Cardiac ventricle fibroblast (primary cell): Measurements from ENCODE around the gene TMEM108. TPM values are rescaled to one million over a fixed set of nuclear protein-coding genes. Genes with fewer than 3 reads are reported as not detected.

Experiments
- total RNA-seq: library from RNA; depleted of rRNA; stranded (reverse); fragments of >200 nt; gene quantifications from 2 replicates; pipeline ENCODE4 v1.2.3, GENCODE V29; 2015

Gene TMEM108
- not detected in 2 replicates for total RNA-seq

GRCh38 chr3:133038089-133038730 lies at the start of gene TMEM108:
Gene TMEM108 (plus strand): TSS chr3:133038391.

GRCh38 chr3:133400006-133400515 lies 361.9 kb downstream of the TMEM108 start, which contains the start of gene BFSP2:
Gene BFSP2 (plus strand): TSS chr3:133400056. CDS start chr3:133400084, 28 bp downstream.

